Brain microvascular endothelial cell (primary cell): ENCODE measurements around the gene TKFC.
"Not testable (repeated sequence)": the region's sequence is repeated elsewhere in the genome, so short reads cannot be mapped to it uniquely, and the experiment has no call there.

Experiments used
- DNase-seq: peaks from one replicate; pipeline ENCODE4 v3.0.0-alpha.2; 2020
- H3K27ac ChIP-seq: fragments of 250-450 bp; sonication (Bioruptor Pico); 2 replicates; pipeline ENCODE4 v1.5.1; 2020; ENCODE audit warnings: mild to moderate bottlenecking, moderate library complexity
- H3K27me3 ChIP-seq: fragments of 250-450 bp; sonication (Bioruptor Pico); replicated peaks from 2 replicates; pipeline ENCODE4 v1.5.1; 2020; ENCODE audit warnings: mild to moderate bottlenecking
- H3K36me3 ChIP-seq: fragments of 250-450 bp; sonication (Bioruptor Pico); replicated peaks from 2 replicates; pipeline ENCODE4 v1.5.1; 2020; ENCODE audit warnings: mild to moderate bottlenecking
- H3K4me3 ChIP-seq: 2 replicates; pipeline ENCODE4 v1.5.1; 2011; ENCODE audit warnings: low read depth, mild to moderate bottlenecking, control low read depth, low read length, moderate library complexity
- CTCF ChIP-seq: IDR thresholded peaks from 2 replicates; pipeline ENCODE4 v1.5.1; 2011; ENCODE audit warnings: low read depth, mild to moderate bottlenecking, moderate library complexity, low read length, control low read depth, inconsistent platforms; ENCODE audit errors: missing control alignments
- in situ Hi-C: cut with HindIII; loops from 2 replicates; pipeline ENCODE4 v1.10.0; 2017; ENCODE audit warnings: low sequenced_read_pairs, low pct_ligation_motif_present

Gene TKFC

DNA sequence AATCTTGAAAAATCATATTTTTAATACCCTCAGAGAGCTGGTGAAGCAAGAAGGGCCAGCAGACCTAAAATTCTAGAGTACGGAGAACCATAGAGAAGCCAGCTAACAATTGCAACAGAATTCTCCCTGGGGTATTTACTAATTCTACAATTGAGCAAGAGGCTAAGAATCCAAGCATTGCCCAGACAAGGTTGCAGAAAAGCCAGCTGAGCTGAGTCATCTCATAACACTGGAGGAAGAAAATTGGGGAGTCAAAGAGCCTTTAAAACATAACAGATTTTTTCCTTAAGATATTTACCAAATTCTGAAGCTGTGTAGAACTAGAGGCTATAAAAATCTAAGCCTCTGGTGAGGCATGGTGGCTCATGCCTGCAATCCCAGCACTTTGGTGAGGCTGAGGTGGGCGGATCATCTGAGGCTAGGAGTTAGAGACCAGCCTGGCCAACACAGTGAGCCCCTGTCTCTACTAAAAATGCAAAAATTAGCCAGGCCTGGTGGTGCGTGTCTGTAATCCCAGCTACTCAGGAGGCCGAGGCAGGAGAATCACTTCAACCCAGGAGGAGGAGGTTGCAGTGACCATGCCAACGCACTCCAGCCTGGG lies 45.8 kb downstream of the TKFC start:
- peak overlapping the region; percentile 76 for H3K27ac ChIP-seq
- H3K27me3 ChIP-seq = no peaks in the 10 kb centered on the region
- no peak overlapping the region for H3K4me3 ChIP-seq
- no peak for TF ChIP-seq CTCF
- H3K36me3 ChIP-seq = peaks cover 5% of the 10 kb centered on the region
- in situ Hi-C loops = no loop called here
- DNase-seq = peak; percentile 88

GRCh38 chr11:61380884-61381283 lies 47.9 kb downstream of the TKFC start:
- in situ Hi-C loops = no loop called here
- no peak for TF ChIP-seq CTCF

GRCh38 chr11:61383859-61384258 lies 50.8 kb downstream of the TKFC start:
- H3K4me3 ChIP-seq, DNase-seq, H3K36me3 ChIP-seq, H3K27ac ChIP-seq, H3K27me3 ChIP-seq, in situ Hi-C loops: not testable (repeated sequence)

More at GRCh38 chr11:61380884-61381283, 47.9 kb downstream of the TKFC start:
- Histone ChIP-seq H3K4me3 (no peak overlapping the region), H3K36me3 (no peaks in the 10 kb centered on the region), H3K27me3 (no peaks in the 10 kb centered on the region), H3K27ac (no peak overlapping the region)
- DNase-seq = no peak

DNA sequence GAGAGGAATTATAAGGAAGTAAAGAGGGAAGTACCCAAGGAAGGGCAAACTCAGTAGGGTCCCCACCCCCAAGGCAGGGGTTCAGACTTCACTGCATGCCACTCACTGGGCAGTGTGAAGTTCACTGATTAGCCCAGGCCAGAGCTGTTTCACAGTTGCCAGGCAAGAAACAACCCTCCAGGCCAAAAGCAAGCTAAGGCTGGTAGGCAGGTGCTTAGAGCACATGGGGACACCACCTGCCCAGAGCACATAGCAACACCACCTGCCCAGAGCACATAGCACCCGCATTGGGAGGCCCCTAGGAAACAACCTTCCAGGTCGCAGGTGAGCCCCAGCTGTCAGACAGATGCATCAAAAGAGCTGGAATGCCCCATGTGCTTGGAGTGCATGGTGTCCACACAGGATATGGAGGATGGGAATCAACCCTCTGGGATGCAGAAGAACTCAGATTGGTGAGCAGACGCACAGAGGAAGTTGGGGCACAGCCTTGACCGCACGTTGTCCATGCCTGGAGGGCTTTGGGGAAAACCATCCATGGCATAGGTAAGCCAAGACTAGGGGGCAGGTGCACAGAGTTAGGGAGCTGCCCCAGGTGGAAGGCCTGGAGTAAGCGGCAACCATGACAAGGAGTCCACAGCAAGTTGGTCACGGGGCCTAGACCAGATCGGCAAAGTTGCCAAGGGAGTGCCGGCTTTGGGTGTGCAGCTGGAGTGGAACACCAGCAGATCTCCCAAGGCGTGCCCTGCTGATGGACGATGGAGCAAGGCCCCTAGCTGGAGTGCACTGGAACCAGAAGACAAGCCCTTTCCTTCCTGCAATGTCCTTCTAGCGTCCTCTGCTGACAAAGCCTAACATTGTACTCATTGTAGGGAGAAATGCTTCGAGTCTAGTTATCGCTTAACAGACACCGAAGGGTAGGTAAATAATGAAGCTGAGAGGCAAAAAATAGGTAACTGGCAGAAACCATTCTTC lies 51.5 kb downstream of the TKFC start:
- Histone ChIP-seq H3K27me3 (no peaks in the 10 kb centered on the region), H3K4me3 (no peak overlapping the region), H3K36me3 (no peaks in the 10 kb centered on the region), H3K27ac (no peak overlapping the region)
- DNase-seq = no peak
- TF ChIP-seq CTCF = peak; percentile 66
- in situ Hi-C loops = no loop called here

GRCh38 chr11:61390161-61390560 lies 57.1 kb downstream of the TKFC start:
- Histone ChIP-seq H3K27ac (no peak overlapping the region), H3K36me3 (peaks cover 1% of the 10 kb centered on the region), H3K27me3 (no peaks in the 10 kb centered on the region), H3K4me3 (no peak overlapping the region)
- no peak for TF ChIP-seq CTCF
- in situ Hi-C loops = no loop called here
- DNase-seq = no peak

DNA sequence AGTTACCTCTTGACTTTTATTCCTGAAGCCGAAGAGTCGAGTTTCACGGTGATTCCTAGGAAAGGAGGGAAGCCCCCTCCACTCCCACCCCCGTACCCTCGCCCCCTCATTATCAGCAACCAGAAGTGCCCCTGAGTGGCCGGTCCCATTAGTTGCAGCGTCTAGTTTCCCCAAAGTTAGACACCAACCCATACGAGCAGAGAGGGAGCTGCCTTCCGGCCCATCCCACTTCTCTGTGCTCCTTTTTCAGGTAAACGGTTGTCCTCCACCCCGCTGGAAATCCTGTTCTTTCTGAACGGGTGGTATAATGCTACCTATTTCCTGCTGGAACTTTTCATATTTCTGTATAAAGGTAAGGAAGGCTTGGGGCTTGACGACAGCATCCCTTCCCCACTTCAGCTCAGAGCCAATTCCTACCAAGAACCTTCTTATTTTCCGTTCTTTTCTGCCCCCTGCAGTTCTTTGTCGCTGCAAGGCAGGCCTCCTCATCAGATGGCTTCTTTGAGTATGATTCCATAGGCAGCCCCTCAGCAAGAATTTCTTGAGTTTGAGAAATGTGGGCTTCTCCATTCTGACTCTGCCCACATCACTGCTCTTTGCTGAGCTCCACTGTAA lies 60.1 kb downstream of the TKFC start:
- no peaks in the 10 kb centered on the region for H3K27me3 ChIP-seq
- peaks cover 3% of the 10 kb centered on the region for H3K36me3 ChIP-seq
- no peak for DNase-seq
- no peak overlapping the region for H3K27ac ChIP-seq
- peak overlapping the region; percentile 86 for H3K4me3 ChIP-seq
- in situ Hi-C loops = no loop called here
- TF ChIP-seq CTCF = peak; percentile 63
